DND-41 (cell line): ENCODE data around the gene LHFPL2.

ENCODE experiments used
- CTCF ChIP-seq: IDR thresholded peaks from 2 replicates; pipeline ENCODE4 v1.5.1; 2012; ENCODE audit warnings: borderline replicate concordance, low read length, moderate library complexity, mild to moderate bottlenecking; ENCODE audit not compliant: poor library complexity, severe bottlenecking; ENCODE audit errors: extremely low read depth
- EZH2 ChIP-seq: IDR thresholded peaks from 3 replicates; pipeline ENCODE4 v1.6.1; 2012; ENCODE audit warnings: borderline replicate concordance, low read depth, mild to moderate bottlenecking, moderate library complexity, low read length, inconsistent platforms; ENCODE audit not compliant: severe bottlenecking

DNA sequence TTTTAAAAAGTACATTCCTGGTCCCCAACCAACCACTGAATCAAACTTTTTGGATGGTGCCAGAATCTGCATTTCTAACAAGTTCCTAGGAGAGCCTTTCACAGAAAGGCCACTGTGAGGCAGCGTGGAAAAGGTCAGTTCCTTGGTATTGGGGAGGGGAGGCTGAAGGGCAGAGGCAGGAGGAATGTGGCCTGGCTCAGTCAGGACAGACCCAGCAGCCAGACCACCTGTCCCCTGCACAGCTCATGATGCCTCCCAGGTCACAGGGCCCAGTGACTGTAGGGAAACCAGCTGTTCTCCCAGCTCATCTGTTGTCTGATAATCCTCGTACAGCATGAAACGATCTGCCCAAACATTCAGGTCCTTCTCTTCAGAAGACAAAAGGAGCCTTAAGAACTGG is 132.9 kb downstream of the LHFPL2 start:
- no peak for TF ChIP-seq CTCF
- no peak for TF ChIP-seq EZH2
